ENCODE measurements around the gene PGAM1. TPM values are rescaled to one million over a fixed set of nuclear protein-coding genes. Genes with fewer than 3 reads are reported as not detected.

The PGAM1 gene
- polyA plus RNA-seq, 1 of the 3 experiments (the other 2 are of a cell fraction): 398 TPM

DNA sequence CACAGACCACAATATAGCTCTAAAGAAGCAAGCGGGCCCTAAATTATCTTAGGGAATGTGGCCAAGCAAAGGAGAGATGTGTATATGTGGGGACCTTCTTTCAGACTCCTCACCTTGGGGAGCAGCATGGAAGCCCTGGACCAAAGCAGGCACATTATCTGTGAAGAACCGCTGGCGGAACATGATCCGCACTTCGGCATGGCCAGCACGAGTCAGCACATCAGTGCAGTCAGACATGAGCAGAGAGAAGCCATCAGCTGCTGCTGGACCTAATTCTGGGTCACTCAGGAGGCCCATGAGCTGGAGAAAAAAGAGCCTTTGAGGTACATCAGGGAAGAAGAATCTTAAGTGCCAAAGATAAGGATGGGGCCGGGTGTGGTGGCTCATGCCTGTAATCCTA is 33.9 kb downstream of the PGAM1 start:
- Histone ChIP-seq H3K4me3 (ENCODE audit: low read depth in 2 of 2, low read length in 1 of 2) (no peak overlapping the region), H3K27ac (ENCODE audit: low read depth in 2 of 2, low read length in 1 of 2) (no peak overlapping the region), H2AFZ (ENCODE audit: low read depth) (no peak overlapping the region), H3F3A (replicated peaks; ENCODE audit: insufficient read depth) (peaks cover 17% of the 10 kb centered on the region), H3K79me2 (ENCODE audit: insufficient read depth) (peaks cover 8% of the 10 kb centered on the region; the same call in 1 of the 2 replicates), H3K4me1 (ENCODE audit: control insufficient read depth in 1 of 2, insufficient read depth in 2 of 2, low read depth in 1 of 2, low read length in 1 of 2) (no peaks in the 10 kb centered on the region; a peak in 1 of 4 replicates), H3K4me2 (no peak overlapping the region), H3K9me3 (no peaks in the 10 kb centered on the region), H3K27me3 (ENCODE audit: insufficient read depth) (no peaks in the 10 kb centered on the region), H3K36me3 (replicated peaks in 1 of 2; ENCODE audit: control insufficient read depth in 1 of 2, insufficient read depth in 2 of 2, low read length in 1 of 2) (peaks cover 64 to 82% of the 10 kb centered on the region in 2 experiments), H4K20me1 (ENCODE audit: insufficient read depth) (0 out of 2 replicates have a peak, but pooled peaks cover 7% of the 10 kb centered on the region), H3K9me2 (no peaks in the 10 kb centered on the region), H3K9ac (no peak overlapping the region)
- TF ChIP-seq FOXM1 (IDR thresholded peaks at IDR 0.05; ENCODE audit: low read depth) (no peak), RFX5 (IDR thresholded peaks at IDR 0.05; ENCODE audit: low read length) (no peak), JUND (IDR thresholded peaks at IDR 0.05) (no peak), MEF2A (IDR thresholded peaks at IDR 0.05; ENCODE audit: borderline replicate concordance, low read depth) (no peak), RXRA (IDR thresholded peaks at IDR 0.05; ENCODE audit: borderline replicate concordance, low read depth) (no peak), TAF1 (IDR thresholded peaks at IDR 0.05; ENCODE audit: borderline replicate concordance, low read depth, low read length) (no peak), FOSL2 (IDR thresholded peaks at IDR 0.05; ENCODE audit: borderline replicate concordance, low read depth) (no peak), RAD21 (IDR thresholded peaks at IDR 0.05; ENCODE audit: low read length) (no peak), EP300 (IDR thresholded peaks at IDR 0.05; ENCODE audit: borderline replicate concordance in 1 of 2, low read depth in 1 of 2, low read length in 1 of 2) (no peak), GATA2 (CRISPR knock-in tag; IDR thresholded peaks at IDR 0.05) (no peak), GABPA (IDR thresholded peaks at IDR 0.05; ENCODE audit: low read depth) (no peak), POLR2AphosphoS5 (IDR thresholded peaks at IDR 0.05; ENCODE audit: low read depth, low read length) (no peak; the same call in 1 of the 2 replicates)
- TF ChIP-seq, protein P1, sequence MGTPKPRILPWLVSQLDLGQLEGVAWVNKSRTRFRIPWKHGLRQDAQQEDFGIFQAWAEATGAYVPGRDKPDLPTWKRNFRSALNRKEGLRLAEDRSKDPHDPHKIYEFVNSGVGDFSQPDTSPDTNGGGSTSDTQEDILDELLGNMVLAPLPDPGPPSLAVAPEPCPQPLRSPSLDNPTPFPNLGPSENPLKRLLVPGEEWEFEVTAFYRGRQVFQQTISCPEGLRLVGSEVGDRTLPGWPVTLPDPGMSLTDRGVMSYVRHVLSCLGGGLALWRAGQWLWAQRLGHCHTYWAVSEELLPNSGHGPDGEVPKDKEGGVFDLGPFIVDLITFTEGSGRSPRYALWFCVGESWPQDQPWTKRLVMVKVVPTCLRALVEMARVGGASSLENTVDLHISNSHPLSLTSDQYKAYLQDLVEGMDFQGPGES (IDR thresholded peaks at IDR 0.05; ENCODE audit: low read depth, low read length): no peak
- TF ChIP-seq, protein P2, sequence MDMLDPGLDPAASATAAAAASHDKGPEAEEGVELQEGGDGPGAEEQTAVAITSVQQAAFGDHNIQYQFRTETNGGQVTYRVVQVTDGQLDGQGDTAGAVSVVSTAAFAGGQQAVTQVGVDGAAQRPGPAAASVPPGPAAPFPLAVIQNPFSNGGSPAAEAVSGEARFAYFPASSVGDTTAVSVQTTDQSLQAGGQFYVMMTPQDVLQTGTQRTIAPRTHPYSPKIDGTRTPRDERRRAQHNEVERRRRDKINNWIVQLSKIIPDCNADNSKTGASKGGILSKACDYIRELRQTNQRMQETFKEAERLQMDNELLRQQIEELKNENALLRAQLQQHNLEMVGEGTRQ (IDR thresholded peaks at IDR 0.05; ENCODE audit: borderline replicate concordance, low read depth, low read length): no peak
- TF ChIP-seq, protein P3, sequence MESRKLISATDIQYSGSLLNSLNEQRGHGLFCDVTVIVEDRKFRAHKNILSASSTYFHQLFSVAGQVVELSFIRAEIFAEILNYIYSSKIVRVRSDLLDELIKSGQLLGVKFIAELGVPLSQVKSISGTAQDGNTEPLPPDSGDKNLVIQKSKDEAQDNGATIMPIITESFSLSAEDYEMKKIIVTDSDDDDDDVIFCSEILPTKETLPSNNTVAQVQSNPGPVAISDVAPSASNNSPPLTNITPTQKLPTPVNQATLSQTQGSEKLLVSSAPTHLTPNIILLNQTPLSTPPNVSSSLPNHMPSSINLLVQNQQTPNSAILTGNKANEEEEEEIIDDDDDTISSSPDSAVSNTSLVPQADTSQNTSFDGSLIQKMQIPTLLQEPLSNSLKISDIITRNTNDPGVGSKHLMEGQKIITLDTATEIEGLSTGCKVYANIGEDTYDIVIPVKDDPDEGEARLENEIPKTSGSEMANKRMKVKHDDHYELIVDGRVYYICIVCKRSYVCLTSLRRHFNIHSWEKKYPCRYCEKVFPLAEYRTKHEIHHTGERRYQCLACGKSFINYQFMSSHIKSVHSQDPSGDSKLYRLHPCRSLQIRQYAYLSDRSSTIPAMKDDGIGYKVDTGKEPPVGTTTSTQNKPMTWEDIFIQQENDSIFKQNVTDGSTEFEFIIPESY (IDR thresholded peaks at IDR 0.05; ENCODE audit: borderline replicate concordance, low read depth): no peak
- TF ChIP-seq, protein P4, sequence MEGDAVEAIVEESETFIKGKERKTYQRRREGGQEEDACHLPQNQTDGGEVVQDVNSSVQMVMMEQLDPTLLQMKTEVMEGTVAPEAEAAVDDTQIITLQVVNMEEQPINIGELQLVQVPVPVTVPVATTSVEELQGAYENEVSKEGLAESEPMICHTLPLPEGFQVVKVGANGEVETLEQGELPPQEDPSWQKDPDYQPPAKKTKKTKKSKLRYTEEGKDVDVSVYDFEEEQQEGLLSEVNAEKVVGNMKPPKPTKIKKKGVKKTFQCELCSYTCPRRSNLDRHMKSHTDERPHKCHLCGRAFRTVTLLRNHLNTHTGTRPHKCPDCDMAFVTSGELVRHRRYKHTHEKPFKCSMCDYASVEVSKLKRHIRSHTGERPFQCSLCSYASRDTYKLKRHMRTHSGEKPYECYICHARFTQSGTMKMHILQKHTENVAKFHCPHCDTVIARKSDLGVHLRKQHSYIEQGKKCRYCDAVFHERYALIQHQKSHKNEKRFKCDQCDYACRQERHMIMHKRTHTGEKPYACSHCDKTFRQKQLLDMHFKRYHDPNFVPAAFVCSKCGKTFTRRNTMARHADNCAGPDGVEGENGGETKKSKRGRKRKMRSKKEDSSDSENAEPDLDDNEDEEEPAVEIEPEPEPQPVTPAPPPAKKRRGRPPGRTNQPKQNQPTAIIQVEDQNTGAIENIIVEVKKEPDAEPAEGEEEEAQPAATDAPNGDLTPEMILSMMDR (IDR thresholded peaks at IDR 0.05): no peak
- DNase-seq: no peak
- CTCF ChIA-PET: interaction anchor here (0.5 to 8.7 kb wide), 5 partner anchors 13 to 94 kb away, joined by 3 to 132 read pairs (median 4); no protein-coding TSS in a partner anchor
- POLR2A ChIA-PET: interaction anchor here (1.1 kb wide), 1 partner anchor 90 kb away, joined by 3 read pairs; no protein-coding TSS in a partner anchor
- WGBS (ENCODE audit: low lambda C conversion rate): 94% methylated on average over 2 of the region's 7 CpGs

Measured in SK-N-SH (cell line).